ENCODE data around the gene YJU2.

The YJU2 gene

DNA sequence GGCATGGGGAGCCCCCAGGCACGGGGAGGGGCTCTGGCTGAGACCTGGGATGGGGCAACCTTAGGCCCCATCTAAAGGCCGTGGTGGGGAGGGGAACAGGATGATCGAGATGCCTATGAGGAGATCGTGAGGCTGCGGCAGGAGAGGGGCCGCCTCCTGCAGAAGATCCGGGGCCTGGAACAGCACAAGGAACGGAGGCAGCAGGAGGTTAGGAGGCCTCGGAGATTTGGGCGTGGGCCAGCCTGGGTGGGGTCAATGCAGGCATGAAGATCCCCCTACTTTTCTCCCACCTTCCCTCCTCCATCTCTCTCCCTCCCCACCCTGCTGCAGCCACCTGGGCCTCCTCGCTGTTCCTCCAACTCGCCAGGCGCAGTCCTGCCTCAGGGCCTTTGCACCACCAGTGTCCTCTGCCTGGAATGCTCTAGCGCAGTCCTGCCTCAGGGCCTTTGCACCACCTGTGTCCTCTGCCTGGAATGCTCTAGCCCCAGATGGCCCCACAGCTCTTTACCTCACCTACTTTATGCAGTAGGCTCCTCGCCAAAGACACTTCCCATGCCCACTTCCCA is 36.6 kb upstream of the YJU2 start:
- TF ChIP-seq, protein P1, sequence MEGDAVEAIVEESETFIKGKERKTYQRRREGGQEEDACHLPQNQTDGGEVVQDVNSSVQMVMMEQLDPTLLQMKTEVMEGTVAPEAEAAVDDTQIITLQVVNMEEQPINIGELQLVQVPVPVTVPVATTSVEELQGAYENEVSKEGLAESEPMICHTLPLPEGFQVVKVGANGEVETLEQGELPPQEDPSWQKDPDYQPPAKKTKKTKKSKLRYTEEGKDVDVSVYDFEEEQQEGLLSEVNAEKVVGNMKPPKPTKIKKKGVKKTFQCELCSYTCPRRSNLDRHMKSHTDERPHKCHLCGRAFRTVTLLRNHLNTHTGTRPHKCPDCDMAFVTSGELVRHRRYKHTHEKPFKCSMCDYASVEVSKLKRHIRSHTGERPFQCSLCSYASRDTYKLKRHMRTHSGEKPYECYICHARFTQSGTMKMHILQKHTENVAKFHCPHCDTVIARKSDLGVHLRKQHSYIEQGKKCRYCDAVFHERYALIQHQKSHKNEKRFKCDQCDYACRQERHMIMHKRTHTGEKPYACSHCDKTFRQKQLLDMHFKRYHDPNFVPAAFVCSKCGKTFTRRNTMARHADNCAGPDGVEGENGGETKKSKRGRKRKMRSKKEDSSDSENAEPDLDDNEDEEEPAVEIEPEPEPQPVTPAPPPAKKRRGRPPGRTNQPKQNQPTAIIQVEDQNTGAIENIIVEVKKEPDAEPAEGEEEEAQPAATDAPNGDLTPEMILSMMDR (conservative IDR thresholded peaks at IDR 0.05; ENCODE audit: low read length): no peak
- no peaks in the 10 kb centered on the region for H4K20me1 ChIP-seq (ENCODE audit: insufficient read depth, low read length, poor library complexity, severe bottlenecking)
- no peak overlapping the region for H3K4me3 ChIP-seq (ENCODE audit: low read length, poor library complexity, severe bottlenecking)

DNA sequence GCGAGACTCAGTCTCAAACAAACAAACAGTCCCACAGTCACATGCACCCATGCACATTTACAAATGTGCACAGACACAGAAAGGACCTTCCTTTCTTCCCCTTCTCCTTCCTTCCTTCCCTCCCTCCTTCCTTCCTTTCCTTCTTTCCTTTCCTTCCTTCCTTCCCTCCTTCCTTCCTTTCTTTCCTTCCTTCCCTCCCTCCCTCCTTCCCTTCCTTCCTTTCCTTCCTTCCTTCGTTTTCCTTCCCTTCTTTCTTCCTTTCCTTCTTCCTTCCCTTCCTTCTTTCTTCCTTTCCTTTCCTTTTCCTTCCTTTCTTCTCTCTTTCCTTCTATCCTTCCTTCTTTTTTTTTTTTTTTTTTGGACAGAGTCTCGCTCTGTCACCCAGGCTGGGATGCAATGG is 33.8 kb upstream of the YJU2 start:
- Histone ChIP-seq H3K27me3 (ENCODE audit: insufficient read depth, low read length, poor library complexity, severe bottlenecking) (no peaks in the 10 kb centered on the region), H3K4me2 (ENCODE audit: low read depth, low read length, poor library complexity, severe bottlenecking) (no peak overlapping the region), H4K20me1 (ENCODE audit: insufficient read depth, low read length, poor library complexity, severe bottlenecking) (no peaks in the 10 kb centered on the region)

More for the DNA sequence above, 36.6 kb upstream of the YJU2 start:
- no peaks in the 10 kb centered on the region for H3K36me3 ChIP-seq (ENCODE audit: insufficient read depth, low read length)
- H3K27me3 ChIP-seq (ENCODE audit: insufficient read depth, low read length, poor library complexity, severe bottlenecking): no peaks in the 10 kb centered on the region
- H3F3A ChIP-seq (ENCODE audit: low read depth): no peaks in the 10 kb centered on the region
- H3K9me2 ChIP-seq (replicated peaks; ENCODE audit: low read depth, low read length): no peaks in the 10 kb centered on the region
- no peaks in the 10 kb centered on the region for H3K4me1 ChIP-seq (ENCODE audit: insufficient read depth, low read length, poor library complexity, severe bottlenecking)
- no peak overlapping the region for H2AFZ ChIP-seq (ENCODE audit: low read length)
- no peaks in the 10 kb centered on the region for H3K79me2 ChIP-seq (ENCODE audit: insufficient read depth, low read length)
- H3K9ac ChIP-seq (ENCODE audit: low read depth, low read length, poor library complexity, severe bottlenecking): no peak overlapping the region
- no peak overlapping the region for H3K4me2 ChIP-seq (ENCODE audit: low read depth, low read length, poor library complexity, severe bottlenecking)
- no peaks in the 10 kb centered on the region for H3K9me3 ChIP-seq (ENCODE audit: insufficient read depth, low read depth, low read length)

DNA sequence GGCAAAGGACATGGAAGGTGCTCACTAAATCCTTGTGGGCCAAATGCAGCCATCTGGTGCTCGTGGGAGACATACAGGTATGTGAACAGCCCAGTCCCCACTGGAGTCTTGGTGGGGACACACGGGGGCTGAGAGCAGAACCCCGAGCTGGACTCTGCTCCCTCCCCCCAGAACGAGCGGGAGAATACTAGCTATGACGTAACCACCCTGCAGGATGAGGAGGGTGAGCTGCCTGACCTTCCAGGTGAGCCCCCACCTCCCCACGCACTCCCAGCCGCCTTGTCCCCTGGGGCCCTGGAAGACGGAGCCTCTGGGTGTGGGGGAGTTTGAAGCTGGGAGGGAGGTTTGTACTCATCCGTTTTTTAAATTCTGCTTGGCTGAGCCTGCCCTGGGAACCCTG is 31.1 kb upstream of the YJU2 start:
- Histone ChIP-seq H3K9me2 (replicated peaks; ENCODE audit: low read depth, low read length) (no peaks in the 10 kb centered on the region), H3K4me1 (ENCODE audit: insufficient read depth, low read length, poor library complexity, severe bottlenecking) (no peaks in the 10 kb centered on the region), H3K9me3 (ENCODE audit: insufficient read depth, low read depth, low read length) (no peaks in the 10 kb centered on the region), H4K20me1 (ENCODE audit: insufficient read depth, low read length, poor library complexity, severe bottlenecking) (no peaks in the 10 kb centered on the region), H3K36me3 (ENCODE audit: insufficient read depth, low read length) (no peaks in the 10 kb centered on the region), H3K79me2 (ENCODE audit: insufficient read depth, low read length) (no peaks in the 10 kb centered on the region), H2AFZ (ENCODE audit: low read length) (no peak overlapping the region), H3K9ac (ENCODE audit: low read depth, low read length, poor library complexity, severe bottlenecking) (no peak overlapping the region), H3K27me3 (ENCODE audit: insufficient read depth, low read length, poor library complexity, severe bottlenecking) (no peaks in the 10 kb centered on the region), H3F3A (ENCODE audit: low read depth) (no peaks in the 10 kb centered on the region), H3K4me2 (ENCODE audit: low read depth, low read length, poor library complexity, severe bottlenecking) (no peak overlapping the region), H3K4me3 (ENCODE audit: low read length, poor library complexity, severe bottlenecking) (no peak overlapping the region)
- no peak for TF ChIP-seq EZH2phosphoT487 (IDR thresholded peaks at IDR 0.05; ENCODE audit: borderline replicate concordance)

More for the DNA sequence above, 33.8 kb upstream of the YJU2 start:
- Histone ChIP-seq H2AFZ (ENCODE audit: low read length) (no peak overlapping the region), H3K4me3 (ENCODE audit: low read length, poor library complexity, severe bottlenecking) (no peak overlapping the region), H3K36me3 (ENCODE audit: insufficient read depth, low read length) (no peaks in the 10 kb centered on the region), H3K9ac (ENCODE audit: low read depth, low read length, poor library complexity, severe bottlenecking) (no peak overlapping the region), H3K9me3 (ENCODE audit: insufficient read depth, low read depth, low read length) (no peaks in the 10 kb centered on the region), H3F3A (ENCODE audit: low read depth) (no peaks in the 10 kb centered on the region), H3K4me1 (ENCODE audit: insufficient read depth, low read length, poor library complexity, severe bottlenecking) (no peaks in the 10 kb centered on the region), H3K79me2 (ENCODE audit: insufficient read depth, low read length) (no peaks in the 10 kb centered on the region), H3K9me2 (replicated peaks; ENCODE audit: low read depth, low read length) (no peaks in the 10 kb centered on the region)
- TF ChIP-seq, protein P1 (conservative IDR thresholded peaks at IDR 0.05; ENCODE audit: low read length): no peak
- no peak for TF ChIP-seq EZH2phosphoT487 (IDR thresholded peaks at IDR 0.05; ENCODE audit: borderline replicate concordance)

DNA sequence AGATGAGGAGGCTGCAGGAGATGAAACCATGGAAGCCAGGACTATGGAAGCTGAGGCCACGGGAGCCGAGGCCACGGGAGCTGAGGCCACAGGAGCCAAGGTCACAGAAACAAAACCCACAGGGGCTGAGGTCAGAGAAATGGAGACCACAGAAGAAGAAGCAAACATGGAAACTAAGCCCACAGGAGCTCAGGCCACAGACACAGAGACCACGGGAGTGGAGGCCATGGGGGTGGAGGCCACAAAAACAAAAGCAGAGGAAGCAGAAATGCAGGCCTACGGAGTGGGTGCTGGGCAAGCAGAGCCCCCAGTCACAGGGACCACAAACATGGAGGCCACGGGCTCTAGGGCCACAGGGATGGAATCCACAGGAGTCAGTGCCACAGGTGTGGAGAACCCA is 30.0 kb upstream of the YJU2 start:
- H3K9me2 ChIP-seq (replicated peaks; ENCODE audit: low read depth, low read length): no peaks in the 10 kb centered on the region
- no peaks in the 10 kb centered on the region for H3K4me1 ChIP-seq (ENCODE audit: insufficient read depth, low read length, poor library complexity, severe bottlenecking)

More for the DNA sequence above, 30.0 kb upstream of the YJU2 start:
- H3F3A ChIP-seq (ENCODE audit: low read depth): no peaks in the 10 kb centered on the region
- H3K27me3 ChIP-seq (ENCODE audit: insufficient read depth, low read length, poor library complexity, severe bottlenecking): no peaks in the 10 kb centered on the region
- H3K9ac ChIP-seq (ENCODE audit: low read depth, low read length, poor library complexity, severe bottlenecking): no peak overlapping the region
- no peaks in the 10 kb centered on the region for H4K20me1 ChIP-seq (ENCODE audit: insufficient read depth, low read length, poor library complexity, severe bottlenecking)
- no peak overlapping the region for H3K4me2 ChIP-seq (ENCODE audit: low read depth, low read length, poor library complexity, severe bottlenecking)
- H3K9me3 ChIP-seq (ENCODE audit: insufficient read depth, low read depth, low read length): no peaks in the 10 kb centered on the region
- no peak overlapping the region for H3K4me3 ChIP-seq (ENCODE audit: low read length, poor library complexity, severe bottlenecking)
- no peak for TF ChIP-seq EZH2phosphoT487 (IDR thresholded peaks at IDR 0.05; ENCODE audit: borderline replicate concordance)
- TF ChIP-seq, protein P1 (conservative IDR thresholded peaks at IDR 0.05; ENCODE audit: low read length): no peak
- H3K36me3 ChIP-seq (ENCODE audit: insufficient read depth, low read length): no peaks in the 10 kb centered on the region
- H3K79me2 ChIP-seq (ENCODE audit: insufficient read depth, low read length): no peaks in the 10 kb centered on the region
- H2AFZ ChIP-seq (ENCODE audit: low read length): no peak overlapping the region
